Liver (tissue), 3 donors: ENCODE measurements around the gene PARD3.

Experiments used
- FOXA2 ChIP-seq: IDR thresholded peaks from 2 replicates; pipeline ENCODE4 v1.6.1; 2016; ENCODE audit warnings: antibody characterized with exemption
- SP1 ChIP-seq: IDR thresholded peaks from 2 replicates; pipeline ENCODE4 v1.6.1; 2018; ENCODE audit warnings: antibody characterized with exemption, mild to moderate bottlenecking
- YY1 ChIP-seq: IDR thresholded peaks from 2 replicates; pipeline ENCODE4 v1.6.1; 2016; ENCODE audit warnings: antibody characterized with exemption, mild to moderate bottlenecking
- TF ChIP-seq, protein P1 (sequence below): fragments of 150-350 bp; IDR thresholded peaks from 2 replicates; pipeline ENCODE4 v1.5.1; 2017; ENCODE audit warnings: improper control_type of control experiment, low read depth, low read length; ENCODE audit not compliant: missing input control
- TF ChIP-seq, protein P2 (sequence below): IDR thresholded peaks from 2 replicates; pipeline ENCODE4 v1.6.1; 2016; ENCODE audit warnings: antibody characterized with exemption, mild to moderate bottlenecking
- donor health status: healthy.
- donor health status: healthy.

DNA sequence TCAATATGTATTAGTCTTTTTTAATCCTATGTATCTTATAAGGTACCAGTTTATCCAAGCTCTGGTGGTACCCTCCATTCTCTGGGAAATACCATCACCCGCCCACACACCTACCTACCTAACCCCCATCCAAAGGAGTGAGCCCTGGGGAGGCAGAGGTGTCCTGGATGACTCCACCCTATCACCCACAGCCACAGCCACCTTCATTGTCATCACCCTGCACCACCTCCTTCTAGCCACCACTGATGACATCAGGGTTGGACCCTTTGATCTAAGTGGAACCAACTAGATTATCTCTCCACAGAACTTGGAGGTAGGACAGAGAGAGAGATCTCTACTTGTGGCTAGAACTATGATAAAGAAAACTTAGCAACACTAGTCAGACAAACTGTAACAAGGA is 259.4 kb downstream of the PARD3 start:
- TF ChIP-seq, protein P1, sequence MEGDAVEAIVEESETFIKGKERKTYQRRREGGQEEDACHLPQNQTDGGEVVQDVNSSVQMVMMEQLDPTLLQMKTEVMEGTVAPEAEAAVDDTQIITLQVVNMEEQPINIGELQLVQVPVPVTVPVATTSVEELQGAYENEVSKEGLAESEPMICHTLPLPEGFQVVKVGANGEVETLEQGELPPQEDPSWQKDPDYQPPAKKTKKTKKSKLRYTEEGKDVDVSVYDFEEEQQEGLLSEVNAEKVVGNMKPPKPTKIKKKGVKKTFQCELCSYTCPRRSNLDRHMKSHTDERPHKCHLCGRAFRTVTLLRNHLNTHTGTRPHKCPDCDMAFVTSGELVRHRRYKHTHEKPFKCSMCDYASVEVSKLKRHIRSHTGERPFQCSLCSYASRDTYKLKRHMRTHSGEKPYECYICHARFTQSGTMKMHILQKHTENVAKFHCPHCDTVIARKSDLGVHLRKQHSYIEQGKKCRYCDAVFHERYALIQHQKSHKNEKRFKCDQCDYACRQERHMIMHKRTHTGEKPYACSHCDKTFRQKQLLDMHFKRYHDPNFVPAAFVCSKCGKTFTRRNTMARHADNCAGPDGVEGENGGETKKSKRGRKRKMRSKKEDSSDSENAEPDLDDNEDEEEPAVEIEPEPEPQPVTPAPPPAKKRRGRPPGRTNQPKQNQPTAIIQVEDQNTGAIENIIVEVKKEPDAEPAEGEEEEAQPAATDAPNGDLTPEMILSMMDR: no peak
- TF ChIP-seq, protein P2, sequence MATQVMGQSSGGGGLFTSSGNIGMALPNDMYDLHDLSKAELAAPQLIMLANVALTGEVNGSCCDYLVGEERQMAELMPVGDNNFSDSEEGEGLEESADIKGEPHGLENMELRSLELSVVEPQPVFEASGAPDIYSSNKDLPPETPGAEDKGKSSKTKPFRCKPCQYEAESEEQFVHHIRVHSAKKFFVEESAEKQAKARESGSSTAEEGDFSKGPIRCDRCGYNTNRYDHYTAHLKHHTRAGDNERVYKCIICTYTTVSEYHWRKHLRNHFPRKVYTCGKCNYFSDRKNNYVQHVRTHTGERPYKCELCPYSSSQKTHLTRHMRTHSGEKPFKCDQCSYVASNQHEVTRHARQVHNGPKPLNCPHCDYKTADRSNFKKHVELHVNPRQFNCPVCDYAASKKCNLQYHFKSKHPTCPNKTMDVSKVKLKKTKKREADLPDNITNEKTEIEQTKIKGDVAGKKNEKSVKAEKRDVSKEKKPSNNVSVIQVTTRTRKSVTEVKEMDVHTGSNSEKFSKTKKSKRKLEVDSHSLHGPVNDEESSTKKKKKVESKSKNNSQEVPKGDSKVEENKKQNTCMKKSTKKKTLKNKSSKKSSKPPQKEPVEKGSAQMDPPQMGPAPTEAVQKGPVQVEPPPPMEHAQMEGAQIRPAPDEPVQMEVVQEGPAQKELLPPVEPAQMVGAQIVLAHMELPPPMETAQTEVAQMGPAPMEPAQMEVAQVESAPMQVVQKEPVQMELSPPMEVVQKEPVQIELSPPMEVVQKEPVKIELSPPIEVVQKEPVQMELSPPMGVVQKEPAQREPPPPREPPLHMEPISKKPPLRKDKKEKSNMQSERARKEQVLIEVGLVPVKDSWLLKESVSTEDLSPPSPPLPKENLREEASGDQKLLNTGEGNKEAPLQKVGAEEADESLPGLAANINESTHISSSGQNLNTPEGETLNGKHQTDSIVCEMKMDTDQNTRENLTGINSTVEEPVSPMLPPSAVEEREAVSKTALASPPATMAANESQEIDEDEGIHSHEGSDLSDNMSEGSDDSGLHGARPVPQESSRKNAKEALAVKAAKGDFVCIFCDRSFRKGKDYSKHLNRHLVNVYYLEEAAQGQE: no peak
- no peak for TF ChIP-seq YY1
- no peak for TF ChIP-seq FOXA2
- no peak for TF ChIP-seq SP1
